GM10248 (cell line): ENCODE results near the gene C2CD4A.

Experiments
- CTCF ChIA-PET: fragments of 300-600 bp; sonication (Branson Sonifier 250); formaldehyde crosslinking; extraction: SDS; loops from one replicate; lab custom pipeline; 2021; ENCODE audit warnings: antibody characterized with exemption; lab: Yijun Ruan, JAX
- POLR2A ChIA-PET: fragments of 350-650 bp; sonication (Branson Sonifier 250); formaldehyde crosslinking; extraction: SDS; loops from one replicate; lab custom pipeline; 2020; ENCODE audit warnings: antibody characterized with exemption; lab: Yijun Ruan, JAX
- DNase-seq: peaks from one replicate; pipeline ENCODE4 v3.0.0; 2012; ENCODE audit errors: extremely low spot score
- TF ChIP-seq, protein P1 (sequence below): IDR thresholded peaks from 2 replicates; pipeline ENCODE4 v1.5.1; 2012; ENCODE audit warnings: mild to moderate bottlenecking, low read depth; ENCODE audit errors: extremely low read depth, missing control alignments, control extremely low read depth

Gene C2CD4A

DNA sequence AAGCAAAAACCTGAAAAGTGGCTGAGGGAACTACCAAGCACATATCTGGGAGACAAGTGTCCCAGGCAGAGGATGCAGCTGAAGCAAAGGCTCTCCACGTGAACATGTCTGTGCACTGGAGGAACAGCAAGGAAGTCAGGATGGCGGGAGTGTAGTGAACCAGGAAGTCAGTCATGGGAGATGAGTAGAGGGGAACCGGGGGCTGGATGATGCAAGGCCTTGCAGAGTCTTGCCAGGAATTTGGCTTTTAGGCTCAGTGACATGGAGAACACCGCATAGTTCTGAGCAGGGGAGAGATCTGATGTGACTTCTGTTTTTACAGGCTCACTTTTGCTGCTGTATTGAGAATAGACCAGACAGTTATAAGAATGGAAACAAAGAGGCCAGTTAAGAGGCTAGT is 19.0 kb downstream of the C2CD4A start:
- TF ChIP-seq, protein P1, sequence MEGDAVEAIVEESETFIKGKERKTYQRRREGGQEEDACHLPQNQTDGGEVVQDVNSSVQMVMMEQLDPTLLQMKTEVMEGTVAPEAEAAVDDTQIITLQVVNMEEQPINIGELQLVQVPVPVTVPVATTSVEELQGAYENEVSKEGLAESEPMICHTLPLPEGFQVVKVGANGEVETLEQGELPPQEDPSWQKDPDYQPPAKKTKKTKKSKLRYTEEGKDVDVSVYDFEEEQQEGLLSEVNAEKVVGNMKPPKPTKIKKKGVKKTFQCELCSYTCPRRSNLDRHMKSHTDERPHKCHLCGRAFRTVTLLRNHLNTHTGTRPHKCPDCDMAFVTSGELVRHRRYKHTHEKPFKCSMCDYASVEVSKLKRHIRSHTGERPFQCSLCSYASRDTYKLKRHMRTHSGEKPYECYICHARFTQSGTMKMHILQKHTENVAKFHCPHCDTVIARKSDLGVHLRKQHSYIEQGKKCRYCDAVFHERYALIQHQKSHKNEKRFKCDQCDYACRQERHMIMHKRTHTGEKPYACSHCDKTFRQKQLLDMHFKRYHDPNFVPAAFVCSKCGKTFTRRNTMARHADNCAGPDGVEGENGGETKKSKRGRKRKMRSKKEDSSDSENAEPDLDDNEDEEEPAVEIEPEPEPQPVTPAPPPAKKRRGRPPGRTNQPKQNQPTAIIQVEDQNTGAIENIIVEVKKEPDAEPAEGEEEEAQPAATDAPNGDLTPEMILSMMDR, result no peak
- CTCF ChIA-PET, result no interaction called here
- POLR2A ChIA-PET, result no interaction called here
- no peak for DNase-seq

DNA sequence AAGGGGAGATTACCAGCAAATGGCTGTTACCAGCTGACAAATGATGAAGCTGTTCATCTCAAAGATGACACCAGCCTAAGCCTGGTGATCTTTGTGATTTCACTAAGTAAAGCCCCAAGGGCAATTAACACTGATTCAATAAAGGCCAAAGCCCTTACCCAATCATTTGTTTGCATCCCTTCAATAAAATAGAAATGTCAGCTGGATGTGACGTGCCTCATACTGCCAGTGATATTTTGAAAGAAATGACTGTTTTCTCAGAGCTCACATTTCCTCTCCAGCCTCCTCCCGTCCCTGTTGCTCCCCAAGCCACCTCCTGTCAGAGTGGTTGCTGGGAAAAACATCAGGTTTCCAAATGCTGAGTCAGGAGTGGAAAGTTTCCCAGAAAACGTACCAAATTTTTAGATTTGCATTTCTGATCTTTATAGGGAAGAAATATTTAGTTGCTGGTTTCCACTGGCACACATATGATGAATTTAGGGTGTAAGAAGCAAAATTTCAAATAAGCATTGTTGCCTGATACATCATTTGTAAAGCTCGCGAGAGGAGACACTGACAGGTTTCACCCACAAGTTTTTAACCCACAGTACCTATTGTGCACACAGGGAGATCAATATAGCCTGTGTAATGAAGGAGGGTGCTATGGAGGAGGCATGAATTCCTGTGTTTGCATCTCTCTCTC is 21.0 kb downstream of the C2CD4A start:
- TF ChIP-seq, protein P1, result no peak
- ChIA-PET POLR2A (no interaction called here), CTCF (interaction anchor here (0.7 to 2.2 kb wide), 5 partner anchors 10 to 15 kb away, joined by 3 to 6 read pairs (median 4); no protein-coding TSS in a partner anchor)
- DNase-seq, result no peak

DNA sequence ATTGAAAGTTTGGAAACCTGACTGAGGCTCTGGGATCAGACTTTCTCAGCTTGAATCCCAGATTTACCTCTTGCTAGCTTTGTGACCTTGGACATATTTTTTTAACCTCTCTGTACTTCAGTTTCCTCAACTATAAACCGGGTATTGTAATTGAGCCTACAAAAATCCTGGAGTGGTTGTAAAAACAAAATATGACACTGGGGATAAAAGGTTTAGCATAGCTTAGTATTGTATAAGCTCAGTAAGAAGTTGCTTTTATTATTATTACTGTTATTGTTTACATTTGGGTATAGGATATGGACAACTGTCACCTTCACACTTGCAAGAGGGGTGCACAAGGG is 21.5 kb downstream of the C2CD4A start:
- POLR2A ChIA-PET, result no interaction called here
- no peak for DNase-seq
- TF ChIP-seq, protein P1, result no peak
- CTCF ChIA-PET, result interaction anchor here (1.3 to 2.2 kb wide), 4 partner anchors 10 to 15 kb away, joined by 3 to 6 read pairs (median 4); no protein-coding TSS in a partner anchor

DNA sequence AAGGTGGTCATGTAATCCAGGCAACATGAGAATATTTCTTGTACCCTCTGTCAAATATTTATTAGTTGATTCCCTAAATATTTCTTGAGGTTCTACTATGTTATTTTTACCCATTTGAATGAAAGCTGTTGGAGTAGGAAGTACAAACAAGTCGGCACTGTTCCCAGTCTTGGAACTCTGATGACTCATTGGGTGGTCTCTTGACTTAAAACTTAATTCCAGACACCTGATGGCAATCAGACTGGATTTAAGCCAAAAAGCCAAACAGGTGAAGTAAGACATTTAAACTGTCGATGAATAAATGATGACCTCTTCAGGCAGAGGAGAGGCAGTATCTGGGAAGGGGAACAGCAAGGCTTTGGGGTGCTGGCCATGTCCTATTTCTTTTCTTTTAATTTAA is 22.8 kb downstream of the C2CD4A start:
- TF ChIP-seq, protein P1, result no peak
- ChIA-PET CTCF (interaction anchor here (0.6 to 1.4 kb wide), 2 partner anchors 16 to 18 kb away, joined by 3 read pairs; no protein-coding TSS in a partner anchor), POLR2A (no interaction called here)
- no peak for DNase-seq

DNA sequence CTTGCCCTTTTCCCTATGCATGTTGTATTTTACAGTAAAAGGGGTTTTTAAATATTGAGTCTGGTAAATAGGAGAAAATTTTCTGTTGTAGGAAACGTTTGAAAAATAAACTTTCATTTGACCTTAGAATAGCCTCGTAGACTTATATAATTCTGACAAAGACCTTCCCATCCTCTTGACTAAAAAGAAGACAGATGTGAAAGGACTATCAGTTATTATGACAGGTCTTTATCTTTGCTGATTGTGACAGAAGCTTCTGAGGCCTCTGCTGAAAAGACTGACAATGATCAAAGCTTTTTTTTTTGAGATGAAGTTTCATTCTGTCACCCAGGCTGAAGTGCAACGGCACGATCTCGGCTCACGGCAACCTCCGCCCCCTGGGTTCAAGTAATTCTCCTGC is 24.2 kb downstream of the C2CD4A start:
- DNase-seq, result no peak
- CTCF ChIA-PET, result no interaction called here
- TF ChIP-seq, protein P1, result no peak
- POLR2A ChIA-PET, result no interaction called here

DNA sequence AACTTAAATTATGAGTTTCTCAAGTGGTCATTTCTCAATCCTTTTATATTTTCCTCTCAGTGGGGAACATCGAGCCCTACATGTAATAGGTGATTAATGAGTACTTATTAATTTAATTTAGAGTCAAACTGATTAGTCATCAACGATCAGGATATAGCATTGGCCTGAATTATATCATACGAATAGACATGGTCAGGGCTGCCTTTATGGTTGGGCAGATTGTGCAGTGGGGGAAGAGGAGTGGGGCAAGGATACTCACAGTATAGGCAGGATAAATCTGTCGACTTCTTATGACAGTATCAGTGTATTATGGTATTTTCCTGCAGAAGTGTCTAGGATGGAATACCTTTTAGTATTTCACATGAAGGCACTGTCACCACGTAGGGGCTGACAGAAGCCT is 27.0 kb downstream of the C2CD4A start:
- DNase-seq, result no peak
- ChIA-PET POLR2A (no interaction called here), CTCF (interaction anchor here (1.4 kb wide), 1 partner anchor 10 kb away, joined by 4 read pairs; no protein-coding TSS in a partner anchor)
- TF ChIP-seq, protein P1, result no peak
